K562 treated with DMSO at 1 percent for 4 hours (cell line): ENCODE results near the gene WDR45. TPM values are rescaled to one million over a fixed set of nuclear protein-coding genes. Genes with fewer than 3 reads are reported as not detected.

Experiments
- total RNA-seq: library from RNA; unstranded; fragments of 300-600 nt; gene quantifications from 2 replicates; pipeline ENCODE4 v1.2.3, GENCODE V29; 2022; ENCODE audit not compliant: insufficient read depth

The WDR45 gene
- 130 and 139 TPM in 2 replicates for total RNA-seq

GRCh38 chrX:49079489-49080428 is at the start of gene WDR45:
Gene WDR45 (minus strand): TSS chrX:49079887. CDS start chrX:49078095, 1,792 bp downstream.

GRCh38 chrX:49073601-49074575 is 5.8 kb downstream of the WDR45 start, which contains the start of gene PRAF2:
Gene PRAF2 (minus strand): TSS chrX:49074002. CDS start chrX:49073987, 15 bp downstream.

GRCh38 chrX:49058794-49059193 is 20.9 kb downstream of the WDR45 start, which contains the start of gene CCDC120:
Gene CCDC120 (plus strand): TSS chrX:49058999. CDS start chrX:49062042, 3,043 bp downstream.

GRCh38 chrX:49043220-49043986 is 36.3 kb downstream of the WDR45 start, which contains the start of gene TFE3:
Gene TFE3 (minus strand): TSS chrX:49043357. CDS start chrX:49043226, 131 bp downstream.

Other genes with a start within 250 kb of the WDR45 start
- gene PCSK1N, start 244.3 kb downstream of the WDR45 start, total RNA-seq = 2.7 TPM in 1 of 2 replicates, not detected in the other
- 197 and 214 TPM in 2 replicates for gene TIMM17B, start 182.1 kb downstream of the WDR45 start, total RNA-seq
- 194 and 217 TPM in 2 replicates for gene PQBP1, start 182.0 kb downstream of the WDR45 start, total RNA-seq
- gene SLC35A2, start 168.2 kb downstream of the WDR45 start, total RNA-seq = 30.7 and 31.4 TPM in 2 replicates
- 84.9 and 120 TPM in 2 replicates for gene PIM2, start 160.9 kb downstream of the WDR45 start, total RNA-seq
- 73.0 and 87.7 TPM in 2 replicates for gene OTUD5, start 122.3 kb downstream of the WDR45 start, total RNA-seq
- gene KCND1, start 108.0 kb downstream of the WDR45 start, total RNA-seq = 3.4 and 3.8 TPM in 2 replicates
- gene GRIPAP1, start 77.6 kb downstream of the WDR45 start, total RNA-seq = 26.9 and 27.0 TPM in 2 replicates
- 25.4 and 31.6 TPM in 2 replicates for gene TFE3, start 36.5 kb downstream of the WDR45 start, total RNA-seq
- gene CCDC120, start 20.9 kb downstream of the WDR45 start, total RNA-seq = 3.2 and 4.6 TPM in 2 replicates
- gene PRAF2, start 5.9 kb downstream of the WDR45 start, total RNA-seq = 2.9 and 7.4 TPM in 2 replicates
- gene GPKOW, start 43.8 kb upstream of the WDR45 start, total RNA-seq = 30.7 and 38.3 TPM in 2 replicates
- gene MAGIX, start 82.9 kb upstream of the WDR45 start, total RNA-seq = 4.6 and 7.0 TPM in 2 replicates
- 260 and 274 TPM in 2 replicates for gene PLP2, start 92.0 kb upstream of the WDR45 start, total RNA-seq
- 18.2 and 23.2 TPM in 2 replicates for gene PRICKLE3, start 106.5 kb upstream of the WDR45 start, total RNA-seq
- 0.83 and 2.3 TPM in 2 replicates for gene SYP, start 120.3 kb upstream of the WDR45 start, total RNA-seq
- gene CACNA1F, start 153.5 kb upstream of the WDR45 start, total RNA-seq = 0.33 TPM in 1 of 2 replicates, not detected in the other
- gene CCDC22, start 155.6 kb upstream of the WDR45 start, total RNA-seq = 19.9 and 24.8 TPM in 2 replicates
- not detected in 2 replicates for gene FOXP3, start 184.8 kb upstream of the WDR45 start, total RNA-seq
- 3.4 and 4.3 TPM in 2 replicates for gene PPP1R3F, start 189.9 kb upstream of the WDR45 start, total RNA-seq
- not detected in 2 replicates for gene GAGE10, start 223.8 kb upstream of the WDR45 start, total RNA-seq
- gene GAGE12J, start 242.2 kb upstream of the WDR45 start, total RNA-seq = not detected in 2 replicates